Lower lobe of right lung (tissue), 2 donors: ENCODE measurements around the gene REXO4. TPM values are rescaled to one million over a fixed set of nuclear protein-coding genes. Genes with fewer than 3 reads are reported as not detected.

Experiments used
- ATAC-seq, 2 donors: fragments of 200-7000 bp; cut with Tn5 transposase; one replicate each; pipeline ENCODE4 v1.9.1; 2020 to 2022; ENCODE audit warnings: mild to moderate bottlenecking in 2 of 2, moderate library complexity in 2 of 2
- DNase-seq: peaks from one replicate; pipeline ENCODE4 v3.0.0-alpha.2; 2020
- H3K27ac ChIP-seq: fragments of 200-600 bp; one replicate; pipeline ENCODE4 v1.8.0; 2022
- H3K27me3 ChIP-seq: fragments of 200-600 bp; one replicate; pipeline ENCODE4 v1.8.0; 2022; ENCODE audit warnings: low read depth
- H3K36me3 ChIP-seq: fragments of 200-600 bp; one replicate; pipeline ENCODE4 v1.8.0; 2022; ENCODE audit warnings: mild to moderate bottlenecking
- H3K4me1 ChIP-seq: fragments of 200-600 bp; one replicate; pipeline ENCODE4 v1.8.0; 2022
- H3K4me3 ChIP-seq: fragments of 200-600 bp; one replicate; pipeline ENCODE4 v1.8.0; 2022; ENCODE audit warnings: mild to moderate bottlenecking
- H3K9me3 ChIP-seq: fragments of 200-600 bp; one replicate; pipeline ENCODE4 v1.8.0; 2022
- CTCF ChIP-seq: fragments of 200-600 bp; IDR thresholded peaks from one replicate; pipeline ENCODE4 v1.8.0; 2022; ENCODE audit warnings: antibody characterized with exemption, mild to moderate bottlenecking
- intact Hi-C: fragments of 100-400 bp; cut with DNase I; formaldehyde crosslinking; loops from one replicate; pipeline ENCODE4 v1.11.0; 2022
- total RNA-seq: library from RNA; stranded (reverse); fragmentation: NEBNext Ultra II Directional; extraction: Animal tissue kit (Norgen Biotek cat#: 25700); gene quantifications from one replicate; pipeline ENCODE4 v1.2.1, GENCODE V29; 2021
- donor health status: DM: no; HTN: yes; CAD: no; lungs with severe emphysema.

The REXO4 gene
- total RNA-seq, 1 donor from 2014 or later: 20.9 TPM

DNA sequence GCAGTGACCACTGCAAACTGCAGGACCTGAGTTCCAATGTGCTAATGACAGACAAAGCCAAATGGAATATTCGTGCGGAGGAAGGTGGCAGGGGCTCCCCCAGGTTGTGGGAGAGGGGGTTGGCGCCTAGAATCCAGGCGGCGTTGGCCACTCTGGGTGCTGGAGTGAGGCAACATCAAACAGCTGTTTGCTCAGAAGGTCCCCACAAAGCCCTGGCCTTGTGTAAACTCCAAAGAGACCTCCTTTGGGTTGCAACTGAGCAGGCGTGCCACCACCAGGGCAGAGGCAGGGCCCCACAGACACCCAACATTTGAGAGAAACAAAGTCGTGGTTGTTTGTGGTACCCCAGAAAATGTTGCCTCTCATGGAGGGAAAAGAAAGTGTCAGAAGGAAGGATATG is 27.1 kb downstream of the REXO4 start:
- H3K9me3 ChIP-seq: no peaks in the 10 kb centered on the region
- TF ChIP-seq CTCF: no peak
- H3K27ac ChIP-seq: no peak overlapping the region
- no peak overlapping the region for H3K4me3 ChIP-seq
- no peaks in the 10 kb centered on the region for H3K36me3 ChIP-seq
- no peaks in the 10 kb centered on the region for H3K4me1 ChIP-seq
- H3K27me3 ChIP-seq: peaks cover 9% of the 10 kb centered on the region
- no peak for ATAC-seq
- DNase-seq: no peak
- intact Hi-C loops: no loop called here

- Histone ChIP-seq H3K27me3 (peaks cover 2% of the 10 kb centered on the region), H3K4me3 (no peak overlapping the region), H3K36me3 (no peaks in the 10 kb centered on the region), H3K9me3 (no peaks in the 10 kb centered on the region), H3K27ac (no peak overlapping the region), H3K4me1 (no peaks in the 10 kb centered on the region)
- DNase-seq (no peak), ATAC-seq (no peak)
- intact Hi-C loops: no loop called here
- TF ChIP-seq CTCF: no peak
Observed at GRCh38 chr9:133389562-133389961, 28.2 kb downstream of the REXO4 start.

DNA sequence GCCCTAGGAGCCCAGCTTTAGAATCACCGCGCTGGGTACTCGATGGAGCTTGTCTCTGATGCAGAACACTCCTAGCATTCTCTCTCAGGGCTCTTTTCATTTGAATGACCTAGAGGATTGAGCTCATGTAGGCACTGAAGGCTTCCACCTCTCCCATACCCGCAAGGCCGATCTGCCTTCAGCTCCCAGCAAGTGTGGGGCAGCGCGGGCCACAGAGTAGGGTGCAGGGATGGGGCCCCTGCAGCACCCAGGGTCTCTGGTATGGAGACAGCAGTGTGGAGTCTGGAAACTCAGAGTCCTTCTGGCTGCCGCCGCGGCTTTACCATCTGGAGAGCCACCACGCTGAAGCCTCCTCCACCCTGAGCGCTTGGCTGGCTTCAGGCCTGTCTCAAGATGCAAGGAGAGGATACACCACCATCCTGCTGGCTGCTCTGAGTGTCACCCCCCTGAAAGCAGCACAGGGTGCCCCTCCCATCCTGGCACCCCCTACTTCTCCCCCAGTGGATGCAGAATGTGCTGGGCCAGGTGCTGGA is 28.7 kb downstream of the REXO4 start:
- no peak for TF ChIP-seq CTCF
- Histone ChIP-seq H3K36me3 (no peaks in the 10 kb centered on the region), H3K9me3 (no peaks in the 10 kb centered on the region), H3K4me3 (no peak overlapping the region), H3K27ac (no peak overlapping the region), H3K27me3 (no peaks in the 10 kb centered on the region), H3K4me1 (no peaks in the 10 kb centered on the region)
- DNase-seq (no peak), ATAC-seq (no peak)
- intact Hi-C loops: no loop called here

DNA sequence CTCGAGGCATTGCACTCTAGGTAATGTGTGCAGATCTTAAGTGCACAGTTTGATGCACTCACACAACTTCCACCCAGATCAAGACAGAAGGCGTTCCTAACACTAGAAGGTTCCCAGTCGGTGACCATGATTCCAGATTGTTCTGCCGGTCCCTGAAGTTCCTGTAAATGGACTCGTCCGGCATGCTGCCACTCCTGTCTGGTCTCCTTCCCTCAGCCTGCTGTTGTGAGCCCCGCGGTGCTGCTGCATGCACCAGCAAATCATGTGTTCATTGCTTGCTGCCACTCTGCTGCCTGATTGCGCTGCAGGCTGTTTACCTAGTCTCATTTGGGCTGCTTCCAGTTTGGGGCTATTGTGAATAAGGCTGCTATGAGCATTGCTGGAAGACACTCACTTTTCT is 30.1 kb downstream of the REXO4 start:
- Histone ChIP-seq H3K27ac (no peak overlapping the region), H3K9me3 (no peaks in the 10 kb centered on the region), H3K36me3 (no peaks in the 10 kb centered on the region), H3K27me3 (no peaks in the 10 kb centered on the region), H3K4me1 (no peaks in the 10 kb centered on the region), H3K4me3 (no peak overlapping the region)
- intact Hi-C loops: no loop called here
- no peak for DNase-seq
- ATAC-seq: no peak
- no peak for TF ChIP-seq CTCF

DNA sequence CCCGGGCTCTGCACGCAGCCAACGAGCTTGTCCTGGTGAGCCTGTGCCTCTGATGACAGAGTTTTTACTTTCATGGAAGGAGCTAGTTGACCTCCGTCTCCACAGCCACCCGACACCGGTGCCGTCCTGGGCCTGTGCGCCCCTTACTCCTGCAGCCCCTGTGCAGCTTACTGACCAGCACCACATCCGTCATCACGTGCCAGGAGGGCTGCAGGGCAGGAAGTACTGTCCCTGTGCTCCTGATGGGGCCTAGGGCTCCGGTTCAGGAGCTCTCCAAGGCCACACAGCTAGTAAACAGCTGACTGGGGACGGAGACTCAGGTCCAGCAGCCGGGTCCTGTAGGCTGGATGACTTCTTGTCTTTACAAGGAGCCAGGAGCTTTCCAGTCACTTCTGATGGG is 31.5 kb downstream of the REXO4 start:
- no peak for DNase-seq
- Histone ChIP-seq H3K9me3 (no peaks in the 10 kb centered on the region), H3K27ac (no peak overlapping the region), H3K4me3 (no peak overlapping the region), H3K36me3 (no peaks in the 10 kb centered on the region), H3K4me1 (no peaks in the 10 kb centered on the region), H3K27me3 (no peaks in the 10 kb centered on the region)
- intact Hi-C loops: no loop called here
- ATAC-seq: no peak
- no peak for TF ChIP-seq CTCF

DNA sequence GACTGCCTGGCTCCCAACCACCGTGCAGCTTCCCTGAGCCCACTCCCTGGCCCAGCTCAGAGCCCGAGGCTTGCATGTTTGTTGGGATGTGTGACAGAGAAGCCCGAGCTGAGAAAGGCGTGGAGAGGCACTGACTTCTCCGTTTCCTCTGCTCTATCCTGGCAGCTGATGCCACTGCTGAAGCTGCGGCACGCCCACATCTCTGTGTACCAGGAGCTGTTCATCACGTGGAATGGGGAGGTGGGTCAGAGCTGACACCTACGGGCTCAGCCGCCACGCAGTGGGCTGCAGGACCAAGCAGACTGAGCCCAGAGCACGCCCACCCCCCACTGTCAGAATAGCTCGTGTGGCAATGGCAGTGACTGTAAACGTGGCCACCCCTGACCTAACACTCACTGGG is 32.4 kb downstream of the REXO4 start:
- no peak for ATAC-seq
- no peak for TF ChIP-seq CTCF
- H3K36me3 ChIP-seq: no peaks in the 10 kb centered on the region
- no peaks in the 10 kb centered on the region for H3K27me3 ChIP-seq
- intact Hi-C loops: no loop called here
- no peak for DNase-seq
- no peaks in the 10 kb centered on the region for H3K4me1 ChIP-seq
- no peak overlapping the region for H3K4me3 ChIP-seq
- no peak overlapping the region for H3K27ac ChIP-seq
- no peaks in the 10 kb centered on the region for H3K9me3 ChIP-seq
